K562 (cell line): ENCODE measurements around the gene LTA4H. TPM values are rescaled to one million over a fixed set of nuclear protein-coding genes. Genes with fewer than 3 reads are reported as not detected.

ENCODE experiments used
- ATAC-seq: fragments of 200-7000 bp; cut with Tn5 transposase; 3 replicates; pipeline ENCODE4 v1.9.1; 2020; ENCODE audit warnings: moderate library complexity
- BruUV-seq: library from RNA; stranded (reverse); fragments of 400-500 nt; replicated peaks from 2 replicates; lab custom pipeline; 2021; lab: Mats Ljungman, UMichigan
- CTCF ChIA-PET: fragments of 300-600 bp; formaldehyde crosslinking; extraction: SDS; loops from one replicate; lab custom pipeline; 2021; ENCODE audit warnings: low intra/inter-chr PET ratio; lab: Yijun Ruan, JAX
- POLR2A ChIA-PET: fragments of 300-600, 350-650 bp; sonication (Branson Sonifier 250); formaldehyde crosslinking; extraction: SDS; loops from one replicate; lab custom pipeline; 2021; ENCODE audit warnings: antibody characterized with exemption, inconsistent platforms; lab: Yijun Ruan, JAX
- DNase-seq, 4 experiments: peaks; one replicate each; pipeline versions ENCODE4 v3.0.0 to v3.0.0-alpha.2; 2011 to 2018; ENCODE audit warnings: low spot score in 3 of 4, mixed read lengths in 3 of 4; ENCODE audit errors: extremely low read depth in 1 of 4
- FAIRE-seq: peaks from 2 replicates; lab custom pipeline; 2011; peaks lifted over from hg19 to GRCh38; lab: Jason Lieb, UNC
- H2AFZ ChIP-seq: 2 replicates; pipeline ENCODE4 v1.6.0; 2011; ENCODE audit warnings: low read depth, low read length, control low read depth, inconsistent platforms
- H3K27ac ChIP-seq: fragments of 200-600 bp; 3 replicates; pipeline ENCODE4 v1.8.0; 2011; ENCODE audit warnings: low read depth, mild to moderate bottlenecking, control low read depth, inconsistent platforms, low read length, moderate library complexity, mixed read lengths; ENCODE audit errors: extremely low read depth
- H3K27me3 ChIP-seq, 2 experiments: fragments of 300-600 bp in 1 of 2; 2 replicates in 1 of 2; 3 replicates in 1 of 2; pipeline versions ENCODE4 v1.6.0 to v1.8.0; 2011; ENCODE audit warnings: inconsistent platforms in 2 of 2, low read length in 2 of 2, mild to moderate bottlenecking in 1 of 2, mixed read lengths in 1 of 2, moderate library complexity in 1 of 2; ENCODE audit not compliant: control insufficient read depth in 2 of 2, insufficient read depth in 2 of 2
- H3K36me3 ChIP-seq: fragments of 300-600 bp; 3 replicates; pipeline ENCODE4 v1.8.0; 2011; ENCODE audit warnings: mild to moderate bottlenecking, low read length, inconsistent platforms; ENCODE audit not compliant: control insufficient read depth, insufficient read depth
- H3K4me1 ChIP-seq, 2 experiments: fragments of 200-600 bp in 1 of 2; replicated peaks in 1 of 2; 2 replicates in 1 of 2; 3 replicates in 1 of 2; pipeline versions ENCODE4 v1.5.1 to v1.8.0; 2011; ENCODE audit warnings: inconsistent platforms in 2 of 2, low read length in 2 of 2, mild to moderate bottlenecking in 1 of 2, mixed read lengths in 1 of 2, moderate library complexity in 1 of 2; ENCODE audit not compliant: control insufficient read depth in 2 of 2, insufficient read depth in 2 of 2
- H3K4me2 ChIP-seq: 2 replicates; pipeline ENCODE4 v1.6.1; 2011; ENCODE audit warnings: low read length, control low read depth, inconsistent platforms, mixed read lengths; ENCODE audit not compliant: insufficient read depth
- H3K4me3 ChIP-seq: fragments of 200-600 bp; sonication (generic), shearing (Covaris generic); 2 replicates; pipeline ENCODE4 v1.5.1; 2016; ENCODE audit warnings: control low read depth, inconsistent platforms
- H3K79me2 ChIP-seq: fragments of 200-600 bp; 3 replicates; pipeline ENCODE4 v1.8.0; 2011; ENCODE audit warnings: low read length, inconsistent platforms; ENCODE audit not compliant: control insufficient read depth, insufficient read depth
- H3K9ac ChIP-seq, 2 experiments: 2 replicates each; pipeline versions ENCODE4 v1.6.0 to v1.6.1; 2011; ENCODE audit warnings: low read depth in 2 of 2, low read length in 2 of 2, control low read depth in 1 of 2, inconsistent platforms in 1 of 2, mild to moderate bottlenecking in 1 of 2, mixed read lengths in 1 of 2; ENCODE audit not compliant: insufficient read depth in 1 of 2
- H3K9me1 ChIP-seq: one replicate; pipeline ENCODE4 v1.6.0; 2011; ENCODE audit warnings: inconsistent platforms, mild to moderate bottlenecking, low read length, moderate library complexity; ENCODE audit not compliant: control insufficient read depth, insufficient read depth
- H3K9me3 ChIP-seq: replicated peaks from 2 replicates; pipeline ENCODE4 v1.5.1; 2011; ENCODE audit warnings: low read depth, low read length, inconsistent platforms; ENCODE audit not compliant: control insufficient read depth, insufficient read depth
- H4K20me1 ChIP-seq: replicated peaks from 2 replicates; pipeline ENCODE4 v1.6.1; 2011; ENCODE audit warnings: low read length, inconsistent platforms, mixed read lengths; ENCODE audit not compliant: control insufficient read depth, insufficient read depth
- ATF3 ChIP-seq, 2 experiments: fragments of 450-650 bp in 1 of 2; sonication (generic) in 1 of 2; formaldehyde crosslinking in 1 of 2; IDR thresholded peaks in 1 of 2; conservative IDR thresholded peaks in 1 of 2; 2 replicates each; pipeline versions ENCODE4 v1.6.1 to v1.8.1; 2016 to 2023; ENCODE audit warnings: mild to moderate bottlenecking in 2 of 2, moderate library complexity in 2 of 2, inconsistent platforms in 1 of 2, missing genetic modification reagents in 1 of 2
- CBFA2T2 ChIP-seq: fragments of 450-650 bp; conservative IDR thresholded peaks from 2 replicates; pipeline ENCODE4 v1.6.1; 2017; ENCODE audit warnings: mild to moderate bottlenecking
- HIVEP1 ChIP-seq: fragments of 250-450 bp; sonication (Bioruptor Pico); IDR thresholded peaks from 2 replicates; pipeline ENCODE4 v1.4.0; 2020; ENCODE audit warnings: mild to moderate bottlenecking
- HOMEZ ChIP-seq: fragments of 250-450 bp; sonication (Bioruptor Pico); IDR thresholded peaks from 2 replicates; pipeline ENCODE4 v1.4.0; 2020; ENCODE audit warnings: mild to moderate bottlenecking, moderate library complexity
- RBM17 ChIP-seq: fragments of 200-400 bp; formaldehyde crosslinking; IDR thresholded peaks from 2 replicates; pipeline ENCODE4 v1.6.1; 2017; ENCODE audit warnings: low read depth, mild to moderate bottlenecking, low read length, borderline replicate concordance
- SUPT5H ChIP-seq: fragments of 450-650 bp; IDR thresholded peaks from 2 replicates; pipeline ENCODE4 v1.6.1; 2016
- TCF7 ChIP-seq: sonication (generic); IDR thresholded peaks from 2 replicates; pipeline ENCODE4 v1.6.1; 2016; ENCODE audit warnings: antibody characterized with exemption, borderline replicate concordance
- ZBTB11 ChIP-seq, 3 experiments: fragments of 200-800 bp in 1 of 3; fragments of 250-450 bp in 1 of 3; fragments of 450-650 bp in 1 of 3; sonication (Bioruptor Pico) in 1 of 3; sonication (Bioruptor generic) in 1 of 3; formaldehyde crosslinking in 1 of 3; IDR thresholded peaks; 2 replicates each; pipeline versions ENCODE4 v1.6.1 to v1.8.0; 2016 to 2022; ENCODE audit warnings: mild to moderate bottlenecking in 2 of 3, missing genetic modification characterization in 2 of 3, missing compliant biosample characterization in 1 of 3, moderate library complexity in 1 of 3
- ZNF644 ChIP-seq: fragments of 200-800 bp; sonication (Bioruptor generic); IDR thresholded peaks from 2 replicates; pipeline ENCODE4 v1.6.1; 2016; ENCODE audit warnings: low read depth, missing genetic modification characterization, missing compliant biosample characterization
- WGBS: fragments of 100-300 bp; shearing (Covaris generic); methylation state at CpG from one replicate; pipeline ENCODE4 v1.1.6; 2016; ENCODE audit warnings: low coverage, mixed read lengths; ENCODE audit not compliant: insufficient coverage; ENCODE audit errors: missing lambda C conversion rate; 5-methylcytosine and 5-hydroxymethylcytosine counted together
- in situ Hi-C: fragments of 300-500 bp; cut with MboI; formaldehyde crosslinking; loops from 4 replicates; pipeline ENCODE4 v1.15.0; 2018; ENCODE audit warnings: inconsistent platforms, mixed read lengths
- intact Hi-C: fragments of 100-400 bp; cut with micrococcal nuclease; formaldehyde crosslinking; loops from 2 replicates; pipeline ENCODE4 v1.14.2; 2022
- polyA plus RNA-seq, 8 experiments: library from polyadenylated mRNA; depleted of rRNA in 4 of 8; stranded (reverse) in 5 of 8; unstranded in 3 of 8; fragments of >200 nt; fragmentation: Nextera tagmentation in 2 of 8; fragmentation: Illumina TruSeq in 1 of 8; extraction: Ambion mirVana in 2 of 8; extraction: Trizol in 1 of 8; gene quantifications; 2 replicates each; pipeline versions ENCODE4 v1.2.1 to v1.2.3, GENCODE V29; 2011 to 2014; ENCODE audit warnings: inconsistent platforms in 1 of 8, missing spikeins in 1 of 8
- total RNA-seq, 7 experiments: library from RNA; depleted of rRNA in 6 of 7; stranded (reverse); fragments of >200 nt in 6 of 7; fragmentation: Illumina TruSeq in 2 of 7; extraction: Trizol in 2 of 7; gene quantifications; 2 replicates each; pipeline versions ENCODE4 v1.2.1 to v1.2.3, GENCODE V29; 2011 to 2021; ENCODE audit warnings: low replicate concordance in 1 of 7

The LTA4H gene
- total and polyA plus RNA-seq, 9 of the 15 experiments (the other 6 are each of a cell fraction or from before 2014, with no cell fraction given) = 25.2 to 58.1 (median 40.5) TPM

GRCh38 chr12:95997911-95998510 lies 37.4 kb downstream of the LTA4H start:
- WGBS = 11% methylated on average over 5 of the region's 5 CpGs
- DNase-seq (no peak), ATAC-seq (no peak), FAIRE-seq (no peak)
- TF ChIP-seq RBM17 = no peak
- TF ChIP-seq SUPT5H = no peak
- TF ChIP-seq CBFA2T2 = no peak
- TF ChIP-seq ZNF644 (tag) = no peak
- no peak for TF ChIP-seq ATF3 (IDR thresholded peaks at IDR 0.05)
- no peak for TF ChIP-seq ATF3 (CRISPR knock-in tag; conservative IDR thresholded peaks at IDR 0.05)
- TF ChIP-seq HIVEP1 (CRISPR knock-in tag) = no peak
- no peak for TF ChIP-seq TCF7
- TF ChIP-seq HOMEZ (CRISPR knock-in tag) = no peak
- no peak for TF ChIP-seq ZBTB11 (CRISPR knock-in tag; IDR thresholded peaks at IDR 0.05)
- H3K4me1 ChIP-seq = peaks cover 0 to 5% of the 10 kb centered on the region in 2 experiments; a peak in 1 of 5 replicates
- no peaks in the 10 kb centered on the region for H3K79me2 ChIP-seq
- peaks cover 0 to 16% of the 10 kb centered on the region in 2 experiments; a peak in 3 of 5 replicates for H3K27me3 ChIP-seq
- no peak overlapping the region for H3K27ac ChIP-seq
- H3K4me2 ChIP-seq = no peak overlapping the region
- H2AFZ ChIP-seq = no peak overlapping the region
- no peak overlapping the region for H3K9ac ChIP-seq
- ChIA-PET POLR2A (interaction anchor here (1.0 to 1.7 kb wide), 2 partner anchors 10 to 19 kb away, joined by 3 to 4 read pairs; no protein-coding TSS in a partner anchor), CTCF (no interaction called here)
- H3K9me3 ChIP-seq = no peaks in the 10 kb centered on the region
- intact Hi-C loops = loop anchor here (1.0 to 10.0 kb wide), 5 partner anchors 60 to 415 kb away; no protein-coding TSS in a partner anchor
- no peaks in the 10 kb centered on the region for H3K9me1 ChIP-seq
- H3K36me3 ChIP-seq = no peaks in the 10 kb centered on the region
- BruUV-seq = no TSS peak
- in situ Hi-C loops = no loop called here
- H3K4me3 ChIP-seq = no peak overlapping the region
- no peaks in the 10 kb centered on the region for H4K20me1 ChIP-seq
